GM19023 (cell line): ENCODE data around the gene TAF1C.
"Not testable (repeated sequence)": the region's sequence is repeated elsewhere in the genome, so short reads cannot be mapped to it uniquely, and the experiment has no call there.

Experiments
- ATAC-seq: cut with Tn5 transposase; IDR thresholded peaks from one replicate; pipeline ENCODE4 v1.9.1; 2021; ENCODE audit warnings: mild to moderate bottlenecking, moderate library complexity; ENCODE audit not compliant: unreplicated experiment

TAF1C gene

DNA sequence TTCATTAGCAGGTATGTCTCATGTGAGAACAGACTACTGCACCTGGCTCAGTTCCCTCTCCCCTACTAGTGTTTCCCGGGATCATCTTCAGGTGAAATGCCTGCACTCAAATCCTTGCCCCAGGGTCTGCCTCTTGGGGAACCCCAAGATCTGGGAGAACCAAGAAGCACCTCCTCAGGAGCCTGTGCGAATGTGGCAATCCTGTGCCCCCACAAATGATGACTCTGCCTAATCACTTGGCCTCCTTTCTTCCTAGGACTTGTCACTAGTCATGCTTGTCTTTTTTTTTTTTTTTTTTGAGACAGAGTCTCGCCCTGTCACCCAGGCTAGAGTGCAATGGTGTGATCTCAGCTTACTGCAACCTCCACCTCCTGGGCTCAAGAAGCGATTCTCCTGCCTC lies 25.8 kb upstream of the TAF1C start:
- no peak for ATAC-seq

- ATAC-seq, result no peak
These were observed 25.3 kb upstream of the TAF1C start for GRCh38 chr16:84212154-84212553.

- ATAC-seq, result no peak
These were observed 23.1 kb upstream of the TAF1C start for GRCh38 chr16:84209989-84210388.

DNA sequence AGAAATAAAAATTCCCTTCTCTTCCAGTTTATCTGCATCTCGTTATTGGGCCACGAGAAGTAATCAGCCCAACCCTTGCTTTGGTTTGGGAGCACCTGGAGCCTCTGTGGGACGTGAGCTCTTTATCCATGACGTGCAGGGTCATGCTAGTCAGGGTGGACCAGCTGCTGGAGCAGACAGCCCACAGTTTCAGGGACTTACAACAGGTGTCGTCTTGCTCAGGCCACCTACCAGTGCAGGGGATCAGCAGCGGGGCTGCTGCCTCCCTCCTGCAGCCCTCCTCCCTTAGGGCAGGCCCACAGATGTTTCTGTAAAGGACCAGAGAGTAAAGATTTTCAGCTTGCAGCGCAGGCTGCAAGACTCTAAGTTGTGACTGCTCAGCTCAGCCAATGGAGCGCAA lies 21.0 kb upstream of the TAF1C start:
- no peak for ATAC-seq

GRCh38 chr16:84207251-84207650 lies 20.4 kb upstream of the TAF1C start:
- no peak for ATAC-seq

GRCh38 chr16:84205976-84206691 lies 19.3 kb upstream of the TAF1C start:
- ATAC-seq, result no peak

DNA sequence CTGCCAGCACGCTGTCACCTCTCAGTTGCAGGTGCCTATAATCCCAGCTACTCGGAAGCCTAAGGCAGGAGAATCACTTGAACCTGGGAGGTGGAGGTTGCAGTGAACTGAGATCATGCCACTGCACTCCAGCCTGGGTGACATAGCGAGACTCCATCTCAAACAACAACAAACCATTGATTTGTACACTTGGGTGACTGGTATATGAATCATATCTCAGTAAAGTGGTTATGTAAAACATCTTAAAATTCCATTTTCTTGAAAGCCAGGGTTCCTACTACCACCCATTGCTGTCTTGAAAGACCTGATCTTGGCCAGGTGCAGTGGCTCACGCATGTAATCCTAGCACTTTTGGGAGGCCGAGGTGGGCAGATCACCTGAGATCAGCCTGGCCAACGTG lies 18.3 kb upstream of the TAF1C start:
- not testable (repeated sequence) for ATAC-seq

DNA sequence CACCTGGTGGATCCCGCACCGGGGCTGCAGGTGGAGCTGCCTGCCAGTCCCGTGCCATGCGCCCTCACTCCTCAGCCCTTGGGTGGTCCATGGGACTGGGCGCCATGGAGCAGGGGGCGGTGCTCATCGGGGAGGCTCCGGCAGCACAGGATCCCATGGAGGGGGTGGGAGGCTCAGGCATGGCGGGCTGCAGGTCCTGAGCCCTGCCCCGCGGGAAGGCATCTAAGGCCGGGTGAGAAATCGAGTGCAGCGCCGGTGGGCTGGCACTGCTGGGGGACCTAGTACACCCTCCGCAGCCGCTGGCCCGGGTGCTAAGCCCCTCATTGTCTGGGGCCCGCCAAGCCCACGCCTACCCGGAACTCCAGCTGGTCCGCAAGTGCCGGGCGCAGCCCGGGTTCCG lies 17.7 kb upstream of the TAF1C start:
- not testable (repeated sequence) for ATAC-seq

DNA sequence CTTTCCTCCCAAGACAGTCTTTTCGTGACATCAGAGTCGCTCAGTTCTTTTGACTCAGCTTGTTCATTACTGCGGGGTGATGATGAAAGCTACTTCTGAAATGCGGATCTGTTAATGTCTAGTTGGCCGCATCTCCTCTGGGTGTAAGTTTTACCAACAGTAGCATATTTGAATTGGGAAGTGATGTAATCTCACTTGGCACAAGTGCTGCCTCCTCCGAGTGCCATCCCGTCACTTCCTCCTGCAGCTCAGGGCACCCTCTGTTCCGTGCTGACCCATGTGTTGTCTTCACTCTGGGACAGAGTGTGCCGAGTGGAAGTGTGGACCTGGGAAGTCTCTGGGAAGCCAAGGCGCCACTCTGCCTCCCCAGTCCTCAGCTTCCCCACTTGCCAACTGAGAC lies 13.0 kb upstream of the TAF1C start:
- ATAC-seq, result no peak

GRCh38 chr16:84199097-84199496 lies 12.2 kb upstream of the TAF1C start:
- ATAC-seq, result no peak

DNA sequence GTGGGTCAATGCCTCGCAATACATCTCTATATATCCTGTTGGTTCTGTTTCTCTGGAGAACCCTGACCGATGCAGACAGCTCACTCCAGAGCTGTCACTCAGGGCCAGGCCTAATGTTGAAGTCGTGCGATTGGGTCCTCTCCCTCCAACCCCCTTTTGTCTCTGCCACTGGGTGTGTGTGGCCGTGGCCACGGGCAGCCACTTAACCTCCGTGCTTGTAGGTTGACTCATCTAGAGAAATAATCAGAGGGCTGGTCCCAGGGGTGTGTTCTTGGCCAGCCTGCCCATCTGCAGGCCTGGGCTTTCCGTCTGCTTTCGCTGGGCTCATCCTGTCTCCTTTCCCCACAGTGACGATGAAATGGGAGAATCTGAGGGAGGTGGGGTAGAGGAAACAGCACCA lies 11.5 kb upstream of the TAF1C start:
- no peak for ATAC-seq

DNA sequence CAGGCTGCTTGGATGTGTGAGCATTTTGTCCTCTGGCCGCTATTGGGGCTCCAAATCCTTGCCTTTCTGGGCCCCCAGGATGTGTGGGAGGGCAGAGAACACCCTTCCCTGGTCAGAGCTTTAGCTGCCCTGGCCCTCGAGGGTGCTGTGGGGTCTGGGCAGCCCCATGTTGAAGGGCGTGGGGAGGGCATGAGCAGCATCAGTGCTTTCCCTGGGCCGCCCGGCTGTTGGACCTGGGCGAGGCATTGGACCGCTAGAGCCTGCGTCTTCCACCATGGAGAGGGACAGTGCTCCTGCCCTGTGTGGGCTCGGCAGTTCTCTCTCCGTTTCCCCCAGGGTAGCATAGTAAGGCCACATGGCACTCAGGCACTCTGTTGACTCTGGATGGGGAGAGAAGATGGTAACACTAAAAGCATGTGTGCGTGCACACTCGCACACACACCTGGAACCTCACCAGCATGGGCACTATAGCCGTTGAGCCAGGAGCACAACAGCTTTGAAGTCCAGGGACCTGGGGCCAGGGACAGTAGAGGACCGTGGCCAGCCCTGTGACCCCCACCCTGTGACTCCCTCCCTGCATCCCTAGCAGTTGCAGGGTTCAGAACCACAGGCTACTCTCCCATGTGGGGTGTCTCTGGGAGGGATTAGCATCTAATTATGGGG lies 10.7 kb upstream of the TAF1C start:
- no peak for ATAC-seq

DNA sequence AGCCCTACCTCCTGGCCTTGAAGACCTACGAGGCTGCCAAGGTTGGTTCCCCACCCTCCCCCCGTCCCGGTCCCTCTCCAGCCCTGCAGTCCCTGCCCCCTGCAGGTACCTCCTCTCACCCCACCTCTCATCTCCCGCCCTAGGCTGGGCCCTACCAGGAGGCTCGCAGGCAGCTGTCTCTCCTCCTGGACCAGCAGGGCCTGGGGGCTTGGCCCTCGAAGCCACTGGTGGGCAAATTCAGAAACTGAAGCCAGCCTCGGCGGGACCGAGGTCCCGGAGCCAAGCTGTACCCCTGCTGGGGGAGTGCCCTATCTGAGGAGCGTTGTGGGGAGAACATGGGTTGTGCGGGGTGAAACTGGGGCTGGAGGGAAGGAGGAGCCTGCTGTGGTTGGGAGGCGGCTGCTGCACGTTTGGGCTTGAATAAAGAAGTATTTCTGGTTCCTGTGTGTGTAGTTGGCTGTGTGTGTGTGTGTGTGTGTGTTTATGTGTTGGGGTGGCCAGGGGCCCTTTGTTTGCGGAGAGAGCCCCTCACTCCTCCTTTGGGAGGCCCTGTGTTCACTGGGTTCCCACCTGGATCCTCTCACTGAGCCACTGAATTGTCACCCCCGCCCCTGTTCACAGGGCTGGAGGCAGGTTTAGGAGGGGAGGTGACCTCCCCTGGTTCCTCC lies 10.0 kb upstream of the TAF1C start:
- ATAC-seq, result no peak

- ATAC-seq, result no peak
These were observed 9.2 kb upstream of the TAF1C start for GRCh38 chr16:84196101-84196500.

DNA sequence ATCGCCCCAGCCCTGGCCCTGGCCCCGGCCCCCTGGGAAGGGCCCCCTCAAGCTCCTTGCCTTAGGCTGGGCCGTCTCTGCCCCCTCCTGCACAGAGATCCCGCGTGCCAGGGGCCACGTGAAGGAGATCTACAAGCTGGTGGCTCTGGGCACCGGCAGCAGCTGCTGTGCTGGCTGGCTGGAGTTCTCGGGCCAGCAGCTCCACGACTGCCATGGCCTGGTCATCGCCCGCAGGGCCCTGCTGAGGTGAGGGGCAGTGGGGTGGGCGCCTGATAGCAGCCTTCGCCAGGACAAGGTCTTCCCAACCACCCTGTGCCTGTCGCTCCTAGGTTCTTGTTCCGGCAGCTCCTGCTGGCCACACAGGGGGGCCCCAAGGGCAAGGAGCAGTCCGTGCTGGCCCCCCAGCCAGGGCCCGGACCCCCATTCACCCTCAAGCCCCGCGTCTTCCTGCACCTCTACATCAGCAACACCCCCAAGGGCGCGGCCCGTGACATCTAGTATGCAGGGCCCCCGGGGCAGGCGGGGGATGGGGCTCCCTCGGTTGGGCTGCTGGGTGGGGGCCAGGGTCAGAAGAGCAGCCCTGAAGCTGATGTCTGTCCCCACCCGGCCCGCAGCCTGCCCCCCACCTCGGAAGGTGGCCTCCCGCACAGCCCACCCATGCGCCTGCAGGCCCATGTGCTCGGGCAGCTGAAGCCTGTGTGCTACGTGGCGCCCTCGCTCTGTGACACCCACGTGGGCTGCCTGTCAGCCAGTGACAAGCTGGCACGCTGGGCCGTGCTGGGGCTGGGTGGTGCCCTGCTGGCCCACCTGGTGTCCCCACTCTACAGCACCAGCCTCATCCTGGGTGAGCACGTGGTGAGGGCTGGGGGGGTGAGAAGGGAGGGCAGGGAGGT lies 8.6 kb upstream of the TAF1C start:
- ATAC-seq, result no peak

DNA sequence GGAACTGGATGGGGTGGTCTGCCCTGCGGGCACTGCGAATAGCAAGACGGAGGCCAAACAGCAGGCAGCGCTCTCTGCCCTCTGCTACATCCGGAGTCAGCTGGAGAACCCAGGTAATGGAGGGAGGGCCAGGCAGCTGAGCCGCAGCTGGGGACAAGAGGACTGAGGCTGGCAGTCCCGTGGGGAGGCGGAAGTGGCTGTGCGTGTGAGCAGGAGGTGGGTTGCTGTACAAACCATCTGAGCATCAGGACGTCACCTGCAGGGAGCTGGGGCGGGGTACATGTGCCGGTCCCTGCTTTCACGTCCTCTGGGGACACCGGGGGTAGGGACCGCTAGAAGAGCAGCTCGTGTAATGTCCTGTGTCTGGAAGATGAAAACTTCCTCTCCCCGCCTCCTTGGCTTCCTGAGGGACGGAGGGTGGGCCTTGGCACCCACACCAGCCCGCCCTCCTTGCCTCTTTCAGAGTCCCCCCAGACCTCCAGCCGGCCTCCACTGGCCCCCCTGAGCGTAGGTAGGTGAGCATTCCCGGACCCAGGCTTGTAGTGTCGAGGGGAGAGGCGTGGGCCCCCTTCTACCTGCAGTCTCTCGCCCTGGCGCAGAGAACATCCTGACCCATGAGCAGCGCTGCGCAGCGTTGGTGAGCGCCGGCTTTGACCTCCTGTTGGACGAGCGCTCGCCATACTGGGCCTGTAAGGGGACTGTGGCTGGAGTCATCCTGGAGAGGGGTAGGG lies 7.8 kb upstream of the TAF1C start:
- no peak for ATAC-seq

DNA sequence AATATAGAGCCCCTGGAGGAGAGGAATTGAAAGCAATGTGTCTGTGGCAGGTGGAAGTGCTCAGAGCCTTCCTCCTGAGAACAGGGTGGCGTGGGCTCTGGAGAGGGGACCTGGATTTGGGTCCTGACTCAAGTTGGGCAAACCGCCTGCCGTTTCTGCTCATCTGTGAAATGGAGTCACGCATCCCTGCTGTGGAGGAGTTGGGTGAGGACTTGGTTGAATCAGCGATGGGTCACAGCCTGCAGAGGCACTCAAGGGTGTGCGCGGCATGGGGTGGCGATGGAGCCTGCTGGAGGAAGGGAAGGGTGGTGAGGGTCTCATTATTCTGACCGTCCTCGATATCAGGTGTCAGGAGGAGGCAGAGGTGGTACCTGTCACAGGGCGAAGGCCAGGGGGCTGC lies 7.2 kb upstream of the TAF1C start:
- ATAC-seq, result no peak

DNA sequence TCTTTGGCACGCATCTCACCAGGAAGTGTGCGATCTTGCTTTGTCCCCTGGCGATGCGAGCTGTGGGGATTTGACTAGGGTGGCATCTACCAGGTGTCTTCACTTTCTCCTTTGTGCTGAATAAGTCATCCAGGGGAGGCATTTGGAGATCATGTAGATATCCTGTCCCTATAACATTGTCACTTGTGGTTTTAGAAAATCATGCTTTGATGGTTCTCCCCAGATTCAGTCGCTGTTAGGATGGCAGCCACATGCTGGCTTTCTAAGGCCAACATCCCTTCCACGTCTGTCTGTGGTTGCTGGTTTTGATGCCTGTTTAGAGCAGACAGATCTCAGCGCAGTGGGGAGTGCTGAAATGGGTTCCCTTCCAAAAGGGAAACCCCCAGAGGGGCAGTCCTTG lies 6.6 kb upstream of the TAF1C start:
- no peak for ATAC-seq

DNA sequence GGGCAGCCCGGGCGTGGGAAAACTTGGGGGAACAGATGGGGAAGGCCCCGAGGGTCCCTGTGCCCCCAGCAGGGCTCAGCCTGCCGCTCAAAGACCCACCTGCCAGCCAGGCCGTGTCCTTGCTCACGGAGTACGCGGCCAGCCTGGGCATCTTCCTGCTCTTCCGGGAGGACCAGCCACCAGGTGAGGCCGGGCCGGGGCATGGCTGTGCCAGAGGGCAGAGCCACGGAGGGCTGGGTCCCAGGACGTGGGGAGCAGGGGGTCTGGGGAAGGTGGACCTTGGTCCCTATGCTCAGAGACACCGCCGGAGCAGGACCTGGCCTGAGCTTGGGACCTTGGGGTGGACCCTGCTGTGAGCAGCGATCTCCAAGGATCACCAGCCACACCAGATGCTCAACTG lies 4.6 kb upstream of the TAF1C start:
- no peak for ATAC-seq

- no peak for ATAC-seq
These were observed 4.0 kb upstream of the TAF1C start, which contains the start of gene ADAD2 for GRCh38 chr16:84190731-84191388. TSS of gene ADAD2 (plus strand) at chr16:84191157. CDS start at chr16:84191231, 74 bp downstream.
